Endothelial cell of umbilical vein (primary cell): Measurements from ENCODE around the gene CST8. TPM values are rescaled to one million over a fixed set of nuclear protein-coding genes. Genes with fewer than 3 reads are reported as not detected.

Experiments
- BruUV-seq: library from RNA; stranded (reverse); fragments of 400-500 nt; replicated peaks from 2 replicates; lab custom pipeline; 2021; lab: Mats Ljungman, UMichigan
- CTCF ChIA-PET: fragments of 300-600, 350-600 bp; sonication (Branson Sonifier 250); formaldehyde crosslinking; loops from one replicate; lab custom pipeline; 2021; ENCODE audit warnings: antibody characterized with exemption, inconsistent platforms; lab: Charles Lee
- POLR2A ChIA-PET: fragments of 300-600, 350-600 bp; sonication (Branson Sonifier 250); formaldehyde crosslinking; loops from one replicate; lab custom pipeline; 2021; ENCODE audit warnings: antibody characterized with exemption, inconsistent platforms; lab: Charles Lee
- DNase-seq: peaks from one replicate; pipeline ENCODE4 v3.0.0-alpha.2; 2011; ENCODE audit warnings: low read depth, low spot score
- FAIRE-seq: peaks from 2 replicates; lab custom pipeline; 2011; peaks lifted over from hg19 to GRCh38; lab: Jason Lieb, UNC
- H2AFZ ChIP-seq: 2 replicates; pipeline ENCODE4 v1.6.0; 2012; ENCODE audit warnings: low read depth, low read length, control low read depth, inconsistent platforms
- H3K27ac ChIP-seq: 2 replicates; pipeline ENCODE4 v1.5.1; 2011; ENCODE audit warnings: low read depth, mild to moderate bottlenecking, control low read depth, low read length, moderate library complexity; ENCODE audit not compliant: insufficient read depth
- H3K27me3 ChIP-seq, 2 experiments: 2 replicates each; pipeline versions ENCODE4 v1.6.0 to v1.6.1; 2011; ENCODE audit warnings: low read length in 2 of 2, mixed read lengths in 1 of 2; ENCODE audit not compliant: control insufficient read depth in 2 of 2, insufficient read depth in 2 of 2
- H3K36me3 ChIP-seq, 2 experiments: 2 replicates in 1 of 2; 3 replicates in 1 of 2; pipeline ENCODE4 v1.5.1; 2011; ENCODE audit warnings: low read length in 2 of 2, mild to moderate bottlenecking in 1 of 2, moderate library complexity in 1 of 2; ENCODE audit not compliant: control insufficient read depth in 2 of 2, insufficient read depth in 2 of 2; ENCODE audit errors: extremely low read depth in 1 of 2
- H3K4me1 ChIP-seq: 3 replicates; pipeline ENCODE4 v1.5.1; 2011; ENCODE audit warnings: mild to moderate bottlenecking, low read length; ENCODE audit not compliant: control insufficient read depth, insufficient read depth; ENCODE audit errors: extremely low read depth
- H3K4me2 ChIP-seq: 2 replicates; pipeline ENCODE4 v1.6.1; 2011; ENCODE audit warnings: low read length, control low read depth, mixed read lengths; ENCODE audit not compliant: insufficient read depth
- H3K4me3 ChIP-seq, 3 experiments: fragments of 200-600 bp in 1 of 3; sonication (generic), shearing (Covaris generic) in 1 of 3; replicated peaks in 1 of 3; 2 replicates each; pipeline ENCODE4 v1.5.1; 2011 to 2016; ENCODE audit warnings: control low read depth in 3 of 3, low read length in 3 of 3, mild to moderate bottlenecking in 2 of 3, inconsistent platforms in 1 of 3, low read depth in 1 of 3, moderate library complexity in 1 of 3; ENCODE audit not compliant: insufficient read depth in 1 of 3
- H3K79me2 ChIP-seq: 2 replicates; pipeline ENCODE4 v1.6.0; 2012; ENCODE audit warnings: low read length, inconsistent platforms; ENCODE audit not compliant: control insufficient read depth, insufficient read depth
- H3K9ac ChIP-seq: replicated peaks from 2 replicates; pipeline ENCODE3; 2011; ENCODE audit warnings: low read length, control low read depth; ENCODE audit not compliant: insufficient read depth; ENCODE audit errors: extremely low read depth
- H3K9me1 ChIP-seq: replicated peaks from 3 replicates; pipeline ENCODE4 v1.6.0; 2011; ENCODE audit warnings: mild to moderate bottlenecking, low read length; ENCODE audit not compliant: control insufficient read depth, insufficient read depth; ENCODE audit errors: extremely low read depth
- H3K9me3 ChIP-seq: replicated peaks from 2 replicates; pipeline ENCODE4 v1.5.1; 2012; ENCODE audit warnings: low read length, inconsistent platforms; ENCODE audit not compliant: control insufficient read depth, insufficient read depth
- H4K20me1 ChIP-seq: replicated peaks from 2 replicates; pipeline ENCODE3; 2011; ENCODE audit warnings: mild to moderate bottlenecking, low read length; ENCODE audit not compliant: control insufficient read depth, insufficient read depth; ENCODE audit errors: extremely low read depth
- CTCF ChIP-seq, 2 donors: IDR thresholded peaks; 1 replicate in 1 of 2; 2 replicates in 1 of 2; pipeline ENCODE4 v1.5.1; 2011; ENCODE audit warnings: low read length in 2 of 2, mild to moderate bottlenecking in 2 of 2, moderate library complexity in 2 of 2, control low read depth in 1 of 2, inconsistent platforms in 1 of 2, low read depth in 1 of 2; ENCODE audit not compliant: insufficient read depth in 1 of 2; ENCODE audit errors: extremely low read depth in 1 of 2
- EZH2 ChIP-seq: IDR thresholded peaks from 2 replicates; pipeline ENCODE4 v1.6.1; 2012; ENCODE audit warnings: borderline replicate concordance, low read depth, mild to moderate bottlenecking, moderate library complexity, low read length, inconsistent platforms; ENCODE audit not compliant: severe bottlenecking
- FOS ChIP-seq: IDR thresholded peaks from 2 replicates; pipeline ENCODE4 v1.6.1; 2011; ENCODE audit warnings: mild to moderate bottlenecking, low read length, moderate library complexity, borderline replicate concordance; ENCODE audit not compliant: insufficient read depth
- GATA2 ChIP-seq: IDR thresholded peaks from 2 replicates; pipeline ENCODE4 v1.7.0; 2011; ENCODE audit warnings: low read depth, mild to moderate bottlenecking, moderate library complexity, mixed read lengths, low read length; ENCODE audit not compliant: insufficient read length, insufficient read depth
- MAX ChIP-seq: IDR thresholded peaks from 2 replicates; pipeline ENCODE4 v1.6.1; 2011; ENCODE audit not compliant: insufficient read depth, insufficient read length
- MYC ChIP-seq: IDR thresholded peaks from one replicate; pipeline ENCODE4 v1.6.1; 2011; ENCODE audit warnings: mild to moderate bottlenecking, low read depth, low read length
- POLR2A ChIP-seq: IDR thresholded peaks from 2 replicates; pipeline ENCODE4 v1.6.1; 2012; ENCODE audit warnings: low read depth, mild to moderate bottlenecking, control low read depth, low read length
- dilution Hi-C: fragments of 300-500 bp; cut with MboI; formaldehyde crosslinking; loops from one replicate; pipeline ENCODE4 v1.15.0; 2019; ENCODE audit warnings: low sequenced_read_pairs; ENCODE audit not compliant: extremely low pct_ligation_motif_present
- intact Hi-C: fragments of 100-400 bp; cut with micrococcal nuclease; formaldehyde crosslinking; loops from one replicate; pipeline ENCODE4 v1.10.0; 2022
- polyA plus RNA-seq, 4 experiments: library from polyadenylated mRNA; depleted of rRNA in 3 of 4; stranded (reverse) in 3 of 4; unstranded in 1 of 4; fragments of >200 nt; gene quantifications; 2 replicates each; pipeline versions ENCODE4 v1.2.1 to v1.2.3, GENCODE V29; 2011 to 2012; ENCODE audit warnings: missing spikeins in 1 of 4
- total RNA-seq: library from RNA; stranded (reverse); gene quantifications from 2 replicates; pipeline ENCODE4 v1.2.3, GENCODE V29; 2021

The CST8 gene
- total and polyA plus RNA-seq, 2 donors (not counting 3 experiments of a cell fraction or from before 2014, with no cell fraction given) = not detected

GRCh38 chr20:23528867-23529431 lies 38.0 kb downstream of the CST8 start:
- H3K4me2 ChIP-seq = no peak overlapping the region
- POLR2A ChIA-PET = no interaction called here
- H3K9ac ChIP-seq = no peak overlapping the region
- H3K9me3 ChIP-seq = no peaks in the 10 kb centered on the region
- no peak for DNase-seq
- FAIRE-seq = no peak
- H3K9me1 ChIP-seq = no peaks in the 10 kb centered on the region
- H3K27me3 ChIP-seq = no peaks in the 10 kb centered on the region
- CTCF ChIA-PET = no interaction called here
- dilution Hi-C loops (no loop called here), intact Hi-C loops (no loop called here)
- H3K4me1 ChIP-seq = no peaks in the 10 kb centered on the region
- no peaks in the 10 kb centered on the region for H4K20me1 ChIP-seq
- H3K27ac ChIP-seq = no peak overlapping the region
- no TSS peak for BruUV-seq
- H3K79me2 ChIP-seq = no peaks in the 10 kb centered on the region
- H3K4me3 ChIP-seq = no peak overlapping the region
- no peaks in the 10 kb centered on the region for H3K36me3 ChIP-seq
- TF ChIP-seq EZH2 = no peak
- TF ChIP-seq MAX = no peak
- TF ChIP-seq FOS = no peak
- TF ChIP-seq CTCF (IDR thresholded peaks at IDR 0.05; ENCODE audit: extremely low read depth in 1 of 2, insufficient read depth in 1 of 2, low read depth in 1 of 2, low read length in 2 of 2) = no peak
- TF ChIP-seq POLR2A = no peak
- no peak for TF ChIP-seq MYC
- no peak for TF ChIP-seq GATA2
- no peak overlapping the region for H2AFZ ChIP-seq
